DOHH2 (cell line): Measurements from ENCODE around the gene THRB.

ENCODE experiments used
- EZH2phosphoT487 ChIP-seq: fragments of 200-600 bp; sonication (generic); IDR thresholded peaks from 2 replicates; pipeline ENCODE4 v1.6.1; 2017; ENCODE audit warnings: borderline replicate concordance, mild to moderate bottlenecking, antibody characterized with exemption, low read length, moderate library complexity, mixed read lengths
- TF ChIP-seq, protein P1 (sequence below): fragments of 200-600 bp; sonication (generic); IDR thresholded peaks from one replicate; pipeline ENCODE4 v1.5.1; 2014; ENCODE audit warnings: antibody characterized with exemption, mild to moderate bottlenecking, low read depth, low read length; ENCODE audit not compliant: poor library complexity, severe bottlenecking

GRCh38 chr3:24485511-24485910 is 9.1 kb downstream of the THRB start:
- TF ChIP-seq, protein P1, sequence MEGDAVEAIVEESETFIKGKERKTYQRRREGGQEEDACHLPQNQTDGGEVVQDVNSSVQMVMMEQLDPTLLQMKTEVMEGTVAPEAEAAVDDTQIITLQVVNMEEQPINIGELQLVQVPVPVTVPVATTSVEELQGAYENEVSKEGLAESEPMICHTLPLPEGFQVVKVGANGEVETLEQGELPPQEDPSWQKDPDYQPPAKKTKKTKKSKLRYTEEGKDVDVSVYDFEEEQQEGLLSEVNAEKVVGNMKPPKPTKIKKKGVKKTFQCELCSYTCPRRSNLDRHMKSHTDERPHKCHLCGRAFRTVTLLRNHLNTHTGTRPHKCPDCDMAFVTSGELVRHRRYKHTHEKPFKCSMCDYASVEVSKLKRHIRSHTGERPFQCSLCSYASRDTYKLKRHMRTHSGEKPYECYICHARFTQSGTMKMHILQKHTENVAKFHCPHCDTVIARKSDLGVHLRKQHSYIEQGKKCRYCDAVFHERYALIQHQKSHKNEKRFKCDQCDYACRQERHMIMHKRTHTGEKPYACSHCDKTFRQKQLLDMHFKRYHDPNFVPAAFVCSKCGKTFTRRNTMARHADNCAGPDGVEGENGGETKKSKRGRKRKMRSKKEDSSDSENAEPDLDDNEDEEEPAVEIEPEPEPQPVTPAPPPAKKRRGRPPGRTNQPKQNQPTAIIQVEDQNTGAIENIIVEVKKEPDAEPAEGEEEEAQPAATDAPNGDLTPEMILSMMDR: no peak
- TF ChIP-seq EZH2phosphoT487: no peak
